CD4-positive, alpha-beta T cell (primary cell): ENCODE data around the gene IFT27. TPM values are rescaled to one million over a fixed set of nuclear protein-coding genes. Genes with fewer than 3 reads are reported as not detected.
"Not testable (repeated sequence)": the region's sequence is repeated elsewhere in the genome, so short reads cannot be mapped to it uniquely, and the experiment has no call there.

Experiments
- ATAC-seq: fragments of 200-7000 bp; cut with Tn5 transposase; one replicate; pipeline ENCODE4 v1.10.0; 2022; ENCODE audit warnings: mild to moderate bottlenecking; ENCODE audit not compliant: poor library complexity
- CTCF ChIA-PET: fragments of 350-600 bp; sonication (Branson Sonifier 250); formaldehyde crosslinking; loops from one replicate; lab custom pipeline; 2021; ENCODE audit warnings: antibody characterized with exemption, inconsistent platforms; lab: Charles Lee
- POLR2A ChIA-PET: fragments of 350-600 bp; sonication (Branson Sonifier 250); formaldehyde crosslinking; loops from one replicate; lab custom pipeline; 2021; ENCODE audit warnings: antibody characterized with exemption, inconsistent platforms; lab: Charles Lee
- DNase-seq, 14 experiments: peaks; one replicate each; pipeline ENCODE4 v3.0.0-alpha.2; 2013 to 2020; ENCODE audit warnings: mixed read lengths in 2 of 14
- H3K27ac ChIP-seq, 2 donors: one replicate each; pipeline versions ENCODE4 v1.5.1 to v1.7.0; 2013; ENCODE audit warnings: low read length in 2 of 2, low read depth in 1 of 2, mild to moderate bottlenecking in 1 of 2
- H3K27me3 ChIP-seq, 2 experiments: 1 replicate in 1 of 2; 2 replicates in 1 of 2; pipeline versions ENCODE4 v1.6.1 to v1.7.0; 2013; ENCODE audit warnings: low read length in 2 of 2, control low read depth in 1 of 2, mild to moderate bottlenecking in 1 of 2, moderate library complexity in 1 of 2; ENCODE audit not compliant: insufficient read depth in 2 of 2, control insufficient read depth in 1 of 2
- H3K36me3 ChIP-seq: one replicate; pipeline ENCODE4 v1.6.1; 2013; ENCODE audit warnings: low read length, control low read depth; ENCODE audit not compliant: insufficient read depth
- H3K4me1 ChIP-seq: one replicate; pipeline ENCODE4 v1.6.1; 2013; ENCODE audit warnings: low read length, control low read depth; ENCODE audit not compliant: insufficient read depth
- H3K4me3 ChIP-seq: one replicate; pipeline ENCODE4 v1.5.1; 2013; ENCODE audit warnings: mild to moderate bottlenecking, low read length, moderate library complexity
- H3K9me3 ChIP-seq, 2 experiments: 1 replicate in 1 of 2; 2 replicates in 1 of 2; pipeline versions ENCODE4 v1.6.1 to v1.7.0; 2013; ENCODE audit warnings: low read length in 2 of 2, mild to moderate bottlenecking in 2 of 2, control low read depth in 1 of 2, moderate library complexity in 1 of 2; ENCODE audit not compliant: control insufficient read depth in 1 of 2, insufficient read depth in 1 of 2
- H3K27ac Mint-ChIP-seq: one replicate; pipeline ENCODE4 v1.8.0; 2020; ENCODE audit warnings: mixed read lengths
- H3K27me3 Mint-ChIP-seq: one replicate; pipeline ENCODE4 v1.8.0; 2021; ENCODE audit warnings: mixed read lengths
- H3K36me3 Mint-ChIP-seq: one replicate; pipeline ENCODE4 v1.8.0; 2021; ENCODE audit warnings: low read depth, mixed read lengths
- H3K4me1 Mint-ChIP-seq: one replicate; pipeline ENCODE4 v1.8.0; 2021; ENCODE audit warnings: low read depth, mixed read lengths
- H3K4me3 Mint-ChIP-seq: one replicate; pipeline ENCODE4 v1.8.0; 2020; ENCODE audit warnings: mild to moderate bottlenecking, mixed read lengths
- H3K9me3 Mint-ChIP-seq: one replicate; pipeline ENCODE4 v1.8.0; 2020; ENCODE audit warnings: mixed read lengths
- CTCF ChIP-seq: fragments of 200-600 bp; IDR thresholded peaks from one replicate; pipeline ENCODE4 v1.8.0; 2022; ENCODE audit warnings: antibody characterized with exemption, mild to moderate bottlenecking
- intact Hi-C, 2 experiments: fragments of 100-400 bp; cut with DNase I in 1 of 2; cut with micrococcal nuclease in 1 of 2; formaldehyde crosslinking; loops; one replicate each; pipeline versions ENCODE4 v1.15.1 to v1.9.0; 2023 to 2025; cut with DNase I, micrococcal nuclease
- total RNA-seq, 174 experiments: library from RNA in 2 of 174; stranded (reverse) in 2 of 174; gene quantifications; one replicate each; pipeline ENCODE4 v1.2.3 and lab custom pipeline; 2021 to 2026

The IFT27 gene
- total RNA-seq, 2 experiments from 2014 or later = 10.2 to 10.9 TPM

DNA sequence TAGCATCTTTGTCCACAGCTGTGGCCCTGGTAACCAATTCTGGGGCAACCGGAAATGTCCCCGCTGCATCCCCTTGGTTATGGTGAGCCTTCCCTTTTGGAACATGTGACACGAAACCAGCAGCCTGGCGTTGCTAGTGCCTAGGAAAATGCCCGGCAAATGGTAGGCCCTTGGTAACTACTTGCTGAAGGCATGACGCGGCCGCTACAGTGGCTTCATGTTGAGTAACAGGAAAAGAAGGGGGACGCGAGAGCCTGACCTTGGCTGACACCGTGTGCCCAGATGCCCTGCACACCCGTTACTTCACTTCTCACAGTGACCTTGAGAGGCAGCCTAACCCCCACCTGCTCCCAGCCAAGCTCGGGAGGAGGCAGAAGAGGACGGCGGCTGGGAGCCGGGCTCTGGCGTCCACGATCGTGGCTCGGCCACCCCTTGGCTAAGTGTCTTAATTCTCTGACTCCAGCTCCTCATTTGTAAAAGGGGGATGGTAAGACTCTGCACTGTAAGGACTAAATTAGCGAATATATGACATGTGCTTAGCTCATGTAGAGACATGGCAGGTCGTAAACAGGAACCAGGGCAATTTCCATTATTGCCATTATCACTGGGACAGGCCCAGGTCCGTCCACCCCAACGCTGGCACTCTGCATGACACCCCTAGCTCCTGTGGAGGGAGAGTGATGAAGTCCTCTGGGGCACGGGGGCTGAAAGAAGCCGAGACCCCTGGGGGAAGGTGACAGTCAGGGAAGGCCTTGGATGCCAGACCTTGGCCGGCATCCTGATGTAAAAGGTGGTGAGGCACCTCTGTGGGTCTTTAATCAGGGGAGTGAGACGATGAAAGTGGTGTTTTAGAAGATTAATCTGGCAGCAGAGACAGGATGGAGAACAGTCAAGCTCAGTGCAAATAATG is 18.9 kb downstream of the IFT27 start:
- peaks cover 5 to 16% of the 10 kb centered on the region in 2 experiments for H3K27me3 ChIP-seq
- no peaks in the 10 kb centered on the region for H3K36me3 Mint-ChIP-seq
- ATAC-seq = no peak
- H3K4me3 ChIP-seq = no peak overlapping the region
- no peaks in the 10 kb centered on the region for H3K36me3 ChIP-seq
- no peak for DNase-seq
- peaks cover 21% of the 10 kb centered on the region for H3K27me3 Mint-ChIP-seq
- no peak overlapping the region for H3K27ac ChIP-seq
- peaks cover 4% of the 10 kb centered on the region for H3K4me1 ChIP-seq
- no peak overlapping the region for H3K4me3 Mint-ChIP-seq
- TF ChIP-seq CTCF = no peak
- ChIA-PET CTCF (interaction anchor here (1.2 to 1.9 kb wide), 3 partner anchors 13 to 99 kb away, joined by 3 to 10 read pairs (median 3); partner anchors contain the start of gene IFT27), POLR2A (interaction anchor here (1.2 to 1.7 kb wide), 2 partner anchors 19 kb away, joined by 3 to 4 read pairs; partner anchors contain the start of gene IFT27)
- peaks cover 4% of the 10 kb centered on the region for H3K4me1 Mint-ChIP-seq
- H3K27ac Mint-ChIP-seq = no peak overlapping the region
- no peaks in the 10 kb centered on the region for H3K9me3 ChIP-seq
- intact Hi-C loops = loop anchor here (1.0 kb wide), 2 partner anchors 99 to 221 kb away; no protein-coding TSS in a partner anchor
- H3K9me3 Mint-ChIP-seq = no peaks in the 10 kb centered on the region

DNA sequence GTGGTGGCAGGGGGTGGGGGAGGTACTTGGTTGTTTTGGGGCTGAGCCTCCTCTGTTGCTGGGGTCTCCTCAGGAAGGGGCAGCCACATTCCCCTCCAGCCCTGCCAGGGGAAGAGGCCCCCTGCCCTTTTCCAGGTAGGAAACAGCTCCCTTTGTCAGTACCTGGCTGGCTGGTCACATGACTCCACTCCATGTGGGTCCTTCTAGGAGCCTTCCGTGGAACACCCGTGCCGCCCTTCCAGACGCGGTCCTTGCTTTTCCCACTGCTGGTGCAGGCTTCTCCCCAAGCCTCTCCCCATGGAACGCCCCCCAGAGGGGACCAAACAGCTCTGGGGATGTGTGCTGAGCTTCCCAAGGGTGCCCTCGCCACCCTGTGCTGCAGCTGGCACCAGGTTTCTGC is 19.9 kb downstream of the IFT27 start:
- no peak for TF ChIP-seq CTCF
- no peak for DNase-seq
- ChIA-PET CTCF (interaction anchor here (1.5 kb wide), 1 partner anchor 100 kb away, joined by 3 read pairs; no protein-coding TSS in a partner anchor), POLR2A (interaction anchor here (1.2 kb wide), 1 partner anchor 20 kb away, joined by 3 read pairs; the partner anchor contains the start of gene IFT27)
- H3K4me1 ChIP-seq = peaks cover 4% of the 10 kb centered on the region
- Mint-ChIP-seq H3K27ac (no peak overlapping the region), H3K4me3 (no peak overlapping the region), H3K9me3 (no peaks in the 10 kb centered on the region), H3K27me3 (peaks cover 24% of the 10 kb centered on the region), H3K36me3 (no peaks in the 10 kb centered on the region), H3K4me1 (peaks cover 4% of the 10 kb centered on the region)
- no peaks in the 10 kb centered on the region for H3K36me3 ChIP-seq
- H3K4me3 ChIP-seq = no peak overlapping the region
- no peak for ATAC-seq
- no peak overlapping the region for H3K27ac ChIP-seq
- intact Hi-C loops = no loop called here
- peaks cover 5 to 19% of the 10 kb centered on the region in 2 experiments for H3K27me3 ChIP-seq
- no peaks in the 10 kb centered on the region for H3K9me3 ChIP-seq

GRCh38 chr22:36755316-36755715 is 20.6 kb downstream of the IFT27 start:
- no peak overlapping the region for H3K4me3 ChIP-seq
- Mint-ChIP-seq H3K9me3 (no peaks in the 10 kb centered on the region), H3K36me3 (no peaks in the 10 kb centered on the region), H3K27me3 (peaks cover 26% of the 10 kb centered on the region), H3K4me1 (peaks cover 4% of the 10 kb centered on the region), H3K27ac (no peak overlapping the region), H3K4me3 (no peak overlapping the region)
- H3K9me3 ChIP-seq = no peaks in the 10 kb centered on the region
- H3K27ac ChIP-seq = no peak overlapping the region
- H3K36me3 ChIP-seq = no peaks in the 10 kb centered on the region
- CTCF ChIA-PET = interaction anchor here (1.5 kb wide), 1 partner anchor 101 kb away, joined by 3 read pairs; no protein-coding TSS in a partner anchor
- DNase-seq = no peak
- H3K4me1 ChIP-seq = peaks cover 4% of the 10 kb centered on the region
- POLR2A ChIA-PET = interaction anchor here (1.2 kb wide), 1 partner anchor 21 kb away, joined by 3 read pairs; the partner anchor contains the start of gene IFT27
- TF ChIP-seq CTCF = no peak
- intact Hi-C loops = no loop called here
- H3K27me3 ChIP-seq = peaks cover 5 to 19% of the 10 kb centered on the region in 2 experiments
- no peak for ATAC-seq

DNA sequence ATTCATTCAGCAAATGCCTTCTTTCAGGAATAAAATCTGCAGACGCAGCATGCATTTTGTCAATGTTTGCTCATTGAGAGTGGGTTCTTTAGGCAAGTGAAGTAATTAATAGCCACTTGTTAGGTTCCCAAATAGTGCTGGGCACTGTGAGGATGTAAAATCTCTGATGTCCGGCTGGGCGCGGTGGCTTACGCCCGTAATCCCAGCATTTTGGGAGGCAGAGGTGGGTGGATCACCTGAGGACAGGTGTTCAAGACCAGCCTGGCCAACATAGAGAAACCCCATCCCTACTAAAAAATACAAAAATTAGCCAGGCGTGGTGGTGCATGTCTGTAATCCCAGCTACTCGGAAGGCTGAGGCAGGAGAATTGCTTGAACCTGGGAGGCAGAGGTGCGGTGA is 21.0 kb downstream of the IFT27 start:
- H3K36me3 ChIP-seq, intact Hi-C loops, POLR2A ChIA-PET, H3K9me3 ChIP-seq, H3K27ac ChIP-seq, H3K27ac Mint-ChIP-seq, H3K4me3 ChIP-seq, H3K4me1 ChIP-seq, DNase-seq, ATAC-seq, H3K9me3 Mint-ChIP-seq, H3K4me3 Mint-ChIP-seq, H3K36me3 Mint-ChIP-seq, H3K4me1 Mint-ChIP-seq: not testable (repeated sequence)
- peaks cover 5 to 19% of the 10 kb centered on the region in 2 experiments for H3K27me3 ChIP-seq
- H3K27me3 Mint-ChIP-seq = peaks cover 30% of the 10 kb centered on the region
- CTCF ChIA-PET = interaction anchor here (1.5 kb wide), 1 partner anchor 101 kb away, joined by 3 read pairs; no protein-coding TSS in a partner anchor
